Measurements from ENCODE around the gene TDRD10. TPM values are rescaled to one million over a fixed set of nuclear protein-coding genes. Genes with fewer than 3 reads are reported as not detected.

TDRD10 gene
- total RNA-seq, 2 donors from 2014 or later = 0.85 to 1.8 TPM

GRCh38 chr1:154553056-154554030 lies 51.3 kb downstream of the TDRD10 start:
- Histone ChIP-seq H3K36me3 (peaks cover 66% of the 10 kb centered on the region), H3K27me3 (no peaks in the 10 kb centered on the region), H3K4me3 (no peak overlapping the region), H3K4me1 (peaks cover 0 to 31% of the 10 kb centered on the region in 2 donors), H3K27ac (no peak overlapping the region), H3K9me3 (no peaks in the 10 kb centered on the region)
- no peak for DNase-seq (ENCODE audit: low spot score)
- TF ChIP-seq CTCF (IDR thresholded peaks at IDR 0.05) = no peak

- Histone ChIP-seq H3K9me3 (no peaks in the 10 kb centered on the region), H3K27ac (peak overlapping the region; percentile 88 to 90), H3K36me3 (peaks cover 43% of the 10 kb centered on the region), H3K4me3 (peak overlapping the region in 1 of 2 donors; percentile 95), H3K27me3 (no peaks in the 10 kb centered on the region), H3K4me1 (peaks cover 0 to 31% of the 10 kb centered on the region in 2 donors)
- TF ChIP-seq CTCF (IDR thresholded peaks at IDR 0.05) = no peak
- DNase-seq (ENCODE audit: low spot score) = no peak
Observed at GRCh38 chr1:154556422-154556821, 54.4 kb downstream of the TDRD10 start.

GRCh38 chr1:154557248-154557938 lies 55.4 kb downstream of the TDRD10 start:
- no peaks in the 10 kb centered on the region for H3K27me3 ChIP-seq
- H3K27ac ChIP-seq = peak overlapping the region; percentile 88 to 90
- peak overlapping the region; percentile 93 to 95 for H3K4me3 ChIP-seq
- DNase-seq (ENCODE audit: low spot score) = no peak
- H3K36me3 ChIP-seq = peaks cover 34% of the 10 kb centered on the region
- no peaks in the 10 kb centered on the region for H3K9me3 ChIP-seq
- TF ChIP-seq CTCF (IDR thresholded peaks at IDR 0.05) = no peak
- peaks cover 0 to 31% of the 10 kb centered on the region in 2 donors for H3K4me1 ChIP-seq

- H3K36me3 ChIP-seq = peaks cover 26% of the 10 kb centered on the region
- H3K9me3 ChIP-seq = no peaks in the 10 kb centered on the region
- DNase-seq (ENCODE audit: low spot score) = no peak
- no peak for TF ChIP-seq CTCF (IDR thresholded peaks at IDR 0.05)
- peak within 1 kb of the TSS; percentile 94 to 97 for H3K27ac ChIP-seq
- H3K4me1 ChIP-seq = peaks cover 0 to 31% of the 10 kb centered on the region in 2 donors
- H3K27me3 ChIP-seq = no peaks in the 10 kb centered on the region
- peak within 1 kb of the TSS; percentile 93 to 95 for H3K4me3 ChIP-seq
Observed at GRCh38 chr1:154557939-154558719, 56.1 kb downstream of the TDRD10 start, which contains the start of gene UBE2Q1. Gene UBE2Q1, minus strand, starts transcription at chr1:154558662. Its CDS starts 109 bp downstream, at chr1:154558553.

GRCh38 chr1:154558720-154559465 lies 56.9 kb downstream of the TDRD10 start:
- no peaks in the 10 kb centered on the region for H3K9me3 ChIP-seq
- H3K4me1 ChIP-seq = peaks cover 0 to 31% of the 10 kb centered on the region in 2 donors
- peak; percentile 99 for DNase-seq (ENCODE audit: low spot score)
- no peak for TF ChIP-seq CTCF (IDR thresholded peaks at IDR 0.05)
- H3K27me3 ChIP-seq = no peaks in the 10 kb centered on the region
- H3K27ac ChIP-seq = peak overlapping the region; percentile 94 to 97
- H3K4me3 ChIP-seq = peak overlapping the region; percentile 93 to 95
- peaks cover 19% of the 10 kb centered on the region for H3K36me3 ChIP-seq

All from right atrium auricular region (tissue), 2 donors.